ENCODE results near the gene NT5DC3. TPM values are rescaled to one million over a fixed set of nuclear protein-coding genes. Genes with fewer than 3 reads are reported as not detected.

The NT5DC3 gene
- total RNA-seq, 1 donor from 2014 or later = 13.2 TPM

GRCh38 chr12:103728323-103728722, 112.7 kb downstream of the NT5DC3 start:
- DNase-seq (ENCODE audit: low spot score) = no peak
- Mint-ChIP-seq H3K4me1 (ENCODE audit: low read depth) (no peaks in the 10 kb centered on the region), H3K27ac (no peak overlapping the region), H3K9me3 (no peaks in the 10 kb centered on the region), H3K27me3 (ENCODE audit: insufficient read depth) (peaks cover 3% of the 10 kb centered on the region), H3K4me3 (no peak overlapping the region), H3K36me3 (ENCODE audit: low read depth) (no peaks in the 10 kb centered on the region)
- intact Hi-C loops (cut with micrococcal nuclease) = no loop called here

- no peak overlapping the region for H3K4me3 Mint-ChIP-seq
- no peaks in the 10 kb centered on the region for H3K9me3 Mint-ChIP-seq
- no peak for DNase-seq (ENCODE audit: low spot score)
- no peaks in the 10 kb centered on the region for H3K4me1 Mint-ChIP-seq (ENCODE audit: low read depth)
- peaks cover 3% of the 10 kb centered on the region for H3K27me3 Mint-ChIP-seq (ENCODE audit: insufficient read depth)
- intact Hi-C loops (cut with micrococcal nuclease) = no loop called here
- H3K27ac Mint-ChIP-seq = no peak overlapping the region
- H3K36me3 Mint-ChIP-seq (ENCODE audit: low read depth) = no peaks in the 10 kb centered on the region
Measured at GRCh38 chr12:103727638-103728037, 113.4 kb downstream of the NT5DC3 start.

- Mint-ChIP-seq H3K4me3 (no peak overlapping the region), H3K27me3 (ENCODE audit: insufficient read depth) (peaks cover 3% of the 10 kb centered on the region), H3K4me1 (ENCODE audit: low read depth) (no peaks in the 10 kb centered on the region), H3K36me3 (ENCODE audit: low read depth) (no peaks in the 10 kb centered on the region), H3K9me3 (no peaks in the 10 kb centered on the region), H3K27ac (no peak overlapping the region)
- no peak for DNase-seq (ENCODE audit: low spot score)
- intact Hi-C loops (cut with micrococcal nuclease) = no loop called here
Measured at GRCh38 chr12:103725398-103725797, 115.6 kb downstream of the NT5DC3 start.

Other genes starting within 250 kb of the NT5DC3 start
- 427 and 446 TPM in 2 replicates for gene HSP90B1, start 89.2 kb upstream of the NT5DC3 start, total RNA-seq
- gene TDG, start 124.6 kb upstream of the NT5DC3 start, total RNA-seq = 80.4 and 81.6 TPM in 2 replicates
- 0.13 TPM in 1 of 2 replicates, not detected in the other for gene GLT8D2, start 209.0 kb upstream of the NT5DC3 start, total RNA-seq
- gene HCFC2, start 223.3 kb upstream of the NT5DC3 start, total RNA-seq = 8.5 and 8.9 TPM in 2 replicates

Measured in activated T-helper 1 cell treated with anti-CD3 and anti-CD28 coated beads, Interleukin-12 subunit alpha, Interleukin-12 subunit beta, Interleukin-2, Interleukin-4 antibody, amounts not matched to agents 30 ng/mL and 10 ng/mL and 1 ng/mL, durations not matched to agents 14 hours and 24 hours and 36 hours (primary cell).